Activated CD8-positive, alpha-beta memory T cell treated with anti-CD3 and anti-CD28 coated beads for 1 hour (primary cell): ENCODE data around the gene ALAS1.
"Not testable (repeated sequence)": the region's sequence is repeated elsewhere in the genome, so short reads cannot be mapped to it uniquely, and the experiment has no call there.

Experiments
- DNase-seq, 2 donors: peaks; one replicate each; pipeline ENCODE4 v3.0.0-alpha.2; 2020; ENCODE audit warnings: low read depth in 1 of 2; ENCODE audit errors: extremely low read depth in 1 of 2

The ALAS1 gene

DNA sequence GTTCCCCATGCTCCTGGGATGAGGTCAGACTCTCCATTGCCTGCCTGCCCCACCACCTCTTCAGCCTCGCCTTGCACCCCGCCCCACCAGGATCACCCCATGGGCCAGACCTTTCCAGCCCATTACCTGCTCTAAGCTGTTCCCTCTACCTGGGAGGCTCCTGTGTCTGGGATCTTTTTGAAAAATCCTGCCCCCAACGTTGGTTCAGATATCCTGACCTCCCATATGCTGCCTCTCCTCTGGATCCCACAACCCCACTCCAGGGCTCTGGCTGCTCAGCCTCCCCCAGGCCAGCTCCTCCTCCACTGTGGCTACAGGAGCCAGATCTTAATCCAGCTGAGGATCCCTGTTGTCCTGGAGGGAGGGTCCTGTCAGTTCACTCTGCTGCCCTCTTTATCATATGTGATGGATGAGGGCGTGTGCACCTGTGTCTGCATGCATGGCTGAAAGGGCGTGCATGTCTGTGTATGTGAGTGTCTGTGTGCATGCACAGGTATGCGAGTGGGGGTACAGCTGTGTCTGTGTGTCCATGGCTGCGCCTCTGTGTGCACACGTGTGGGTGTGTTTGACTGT lies 21.7 kb upstream of the ALAS1 start:
- DNase-seq: no peak

DNA sequence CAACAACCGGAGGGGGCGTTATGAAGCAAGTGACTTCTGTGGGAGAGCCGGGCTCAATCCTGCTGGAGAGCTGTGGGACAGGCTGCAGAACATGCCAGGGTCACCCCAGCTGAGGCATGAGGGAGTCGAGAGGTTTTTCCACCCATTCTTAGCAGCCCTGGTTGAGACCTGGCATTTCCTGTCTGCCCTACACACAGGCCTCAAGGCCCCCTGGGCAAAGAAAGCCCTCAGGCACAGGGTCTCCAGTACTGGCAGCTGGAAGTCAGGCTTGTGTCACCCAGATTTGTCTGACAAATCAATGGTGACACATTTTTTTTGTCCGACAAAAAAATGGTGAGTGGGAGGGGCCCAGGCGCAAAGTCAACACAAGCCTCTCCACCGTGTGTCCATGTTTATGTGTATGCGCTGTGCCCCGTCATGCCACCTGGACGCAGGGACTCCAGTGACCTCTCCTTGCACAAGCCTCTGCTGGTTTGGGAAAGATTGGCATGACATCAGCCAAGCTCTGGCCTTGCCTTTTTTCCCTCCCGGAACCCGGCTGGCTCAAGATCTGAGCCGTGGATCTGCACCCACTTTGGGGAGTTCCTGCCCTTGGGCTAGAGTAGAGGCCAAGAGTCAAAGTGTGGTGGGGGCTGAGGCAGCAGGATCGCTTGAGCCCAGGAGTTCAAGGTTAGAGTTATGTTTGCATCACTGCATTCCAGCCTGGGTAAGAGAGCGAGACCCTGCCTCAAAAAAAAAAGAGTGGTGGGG lies 20.8 kb upstream of the ALAS1 start:
- no peak for DNase-seq

DNA sequence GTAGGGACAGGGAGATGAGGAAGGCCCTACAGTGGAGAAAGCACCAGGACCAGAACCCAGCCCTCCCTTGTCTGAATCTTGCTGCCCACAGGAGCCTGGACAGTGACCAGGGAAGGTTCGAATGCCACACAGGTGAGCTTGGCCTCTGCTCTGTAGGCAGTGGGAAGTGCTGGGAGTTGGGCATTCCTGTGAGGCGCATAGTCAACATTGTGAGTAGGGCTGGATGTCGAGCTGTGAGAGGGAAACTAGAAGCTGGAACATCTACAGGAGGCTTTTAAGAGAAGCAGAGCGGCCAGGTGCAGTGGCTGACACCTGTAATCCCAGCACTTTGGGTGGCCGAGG lies 20.3 kb upstream of the ALAS1 start:
- DNase-seq: no peak

DNA sequence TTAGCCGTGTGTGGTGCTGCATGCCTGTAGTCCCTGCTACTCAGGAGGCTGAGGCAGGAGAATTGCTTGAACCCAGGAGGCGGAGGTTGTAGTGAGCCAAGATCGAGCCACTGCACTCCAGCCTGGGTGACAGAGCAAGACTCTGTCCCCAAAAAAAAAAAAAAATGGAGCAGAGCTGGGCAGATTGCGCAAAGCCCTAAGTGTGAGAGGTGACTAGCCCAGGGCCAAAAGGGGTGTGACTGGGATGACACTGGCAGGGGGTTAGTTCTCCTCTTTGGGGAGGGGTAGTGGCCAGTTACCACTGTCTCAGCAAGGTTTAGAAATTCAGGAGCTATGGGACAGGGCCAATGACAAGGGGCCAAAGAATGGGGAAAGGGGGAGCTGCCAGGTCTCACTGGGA lies 19.8 kb upstream of the ALAS1 start:
- not testable (repeated sequence) for DNase-seq

DNA sequence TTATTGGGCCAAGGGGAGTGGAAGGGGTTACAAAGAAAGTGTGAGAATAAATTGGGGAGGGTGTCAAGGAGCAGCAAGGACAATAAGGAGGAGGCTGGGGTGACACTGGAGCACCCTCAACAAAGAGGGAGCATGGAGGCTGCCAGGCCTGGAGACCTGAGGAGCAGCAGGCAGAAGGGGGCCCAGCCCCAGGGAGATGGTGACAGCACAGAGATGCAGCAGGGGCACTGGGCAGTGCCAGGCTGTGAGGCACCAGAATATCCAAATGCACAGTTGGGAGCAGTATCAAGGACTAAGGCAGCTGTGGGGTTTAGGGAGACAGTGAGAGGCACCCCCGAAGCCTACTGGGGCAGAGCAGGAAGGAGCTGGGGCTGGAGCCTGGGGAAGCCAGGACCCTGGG lies 19.4 kb upstream of the ALAS1 start:
- no peak for DNase-seq

DNA sequence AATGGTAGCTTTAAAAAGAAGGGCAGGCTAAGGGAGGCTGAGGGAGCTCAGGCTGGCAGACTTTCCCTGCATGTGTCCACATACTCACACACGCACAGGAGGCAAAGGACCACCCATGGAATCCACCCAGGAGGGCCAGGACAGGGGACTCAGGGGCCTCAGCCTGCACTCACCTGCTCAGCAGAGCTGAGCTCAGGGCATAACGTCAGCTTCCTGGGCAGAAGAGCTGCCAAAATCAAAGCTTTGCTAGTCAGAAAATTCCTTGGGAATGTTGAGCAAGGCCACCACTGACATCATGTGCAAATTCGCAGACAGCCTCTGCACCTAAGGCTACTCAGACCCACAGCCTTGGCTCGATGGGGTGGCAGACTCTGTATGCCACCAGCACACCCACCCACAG lies 16.4 kb upstream of the ALAS1 start:
- no peak for DNase-seq

DNA sequence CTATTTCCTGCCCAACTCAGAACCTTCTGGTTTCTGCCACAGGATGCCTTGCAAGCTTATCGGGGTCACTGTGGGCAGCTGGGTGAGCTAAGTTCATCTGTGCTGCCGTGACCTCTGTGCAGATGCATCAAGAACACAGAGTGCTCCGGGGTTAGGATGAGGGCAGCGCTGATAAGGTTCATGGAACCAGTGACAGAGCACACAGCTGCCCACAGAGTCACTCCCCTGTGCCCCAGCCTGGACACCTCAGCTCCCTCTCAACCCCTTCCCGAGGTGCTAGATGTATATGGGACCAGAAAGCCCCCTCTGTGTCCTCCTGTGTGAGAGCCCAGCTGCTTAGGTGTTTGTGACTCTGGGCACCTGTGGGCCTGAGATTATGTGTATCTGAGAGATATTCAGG lies 15.8 kb upstream of the ALAS1 start:
- no peak for DNase-seq

DNA sequence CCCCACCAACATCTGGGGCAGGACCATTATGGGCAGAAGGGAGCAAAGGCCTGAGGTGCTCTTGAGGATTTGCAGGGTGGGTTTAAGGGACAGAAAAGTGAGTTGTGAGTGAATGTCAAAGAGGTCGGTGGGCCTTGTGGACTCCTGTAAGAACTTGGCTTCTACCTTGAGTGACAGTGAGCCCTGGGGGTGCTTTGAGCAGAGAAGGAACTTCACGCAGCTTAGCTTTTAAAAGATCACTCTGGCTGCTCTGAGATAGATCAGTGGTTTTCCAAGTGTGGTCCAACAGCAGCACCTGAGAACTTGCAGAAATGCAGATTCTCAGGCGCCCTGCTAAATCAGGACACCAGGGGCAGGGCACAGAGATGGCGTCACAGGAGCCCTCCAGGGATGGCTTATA lies 15.3 kb upstream of the ALAS1 start:
- DNase-seq: no peak

DNA sequence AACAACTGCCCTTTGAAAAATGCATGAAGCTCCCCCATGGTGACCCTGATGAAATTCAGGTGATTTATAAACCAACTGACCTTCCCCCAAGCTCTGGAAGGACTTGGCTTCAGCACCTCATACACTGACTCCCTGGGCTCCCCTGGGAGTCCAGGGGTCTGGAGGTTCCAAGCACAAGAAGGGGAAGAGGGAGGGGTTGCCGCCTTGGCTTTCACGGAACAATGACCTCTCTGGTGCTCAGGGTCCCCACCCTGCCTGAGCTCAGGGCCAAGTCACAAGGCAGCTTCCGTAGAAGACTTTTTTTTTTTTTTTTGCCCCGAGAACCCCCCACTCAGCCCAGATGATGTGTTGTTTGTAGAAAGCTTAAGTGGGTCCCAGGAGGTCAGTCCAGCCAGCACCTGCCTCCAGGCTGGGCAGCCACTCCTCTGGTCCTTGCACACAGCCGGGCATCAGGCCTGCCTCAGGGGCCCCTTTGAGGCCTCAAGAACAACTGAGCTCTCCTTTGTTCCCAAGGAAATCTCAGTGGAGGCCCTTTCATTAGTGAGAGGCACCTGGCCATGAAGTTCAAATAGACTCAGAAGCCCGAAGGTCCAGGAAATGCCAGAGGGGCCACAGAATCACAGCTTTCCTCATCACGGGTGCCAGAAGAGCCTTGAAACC lies 14.0 kb upstream of the ALAS1 start:
- no peak for DNase-seq

DNA sequence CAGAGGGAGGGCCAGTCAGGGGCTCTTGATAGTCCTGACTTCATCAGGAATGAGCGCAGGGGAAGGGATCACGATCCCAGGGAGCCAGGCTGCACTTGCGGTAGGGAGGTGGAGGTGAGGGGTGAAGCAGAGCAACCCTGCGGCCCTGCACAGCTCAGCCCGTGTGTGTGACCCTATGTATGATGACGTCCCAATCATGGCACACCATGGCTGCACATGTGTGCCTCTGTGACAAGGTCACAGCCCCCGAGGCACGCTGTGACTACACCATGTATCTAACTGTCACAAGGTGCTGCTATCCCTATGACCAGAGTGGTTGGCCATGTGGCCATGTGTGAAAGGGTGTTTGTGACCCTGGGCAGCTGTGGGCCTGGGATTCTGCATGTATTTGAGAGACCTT lies 13.3 kb upstream of the ALAS1 start:
- no peak for DNase-seq

DNA sequence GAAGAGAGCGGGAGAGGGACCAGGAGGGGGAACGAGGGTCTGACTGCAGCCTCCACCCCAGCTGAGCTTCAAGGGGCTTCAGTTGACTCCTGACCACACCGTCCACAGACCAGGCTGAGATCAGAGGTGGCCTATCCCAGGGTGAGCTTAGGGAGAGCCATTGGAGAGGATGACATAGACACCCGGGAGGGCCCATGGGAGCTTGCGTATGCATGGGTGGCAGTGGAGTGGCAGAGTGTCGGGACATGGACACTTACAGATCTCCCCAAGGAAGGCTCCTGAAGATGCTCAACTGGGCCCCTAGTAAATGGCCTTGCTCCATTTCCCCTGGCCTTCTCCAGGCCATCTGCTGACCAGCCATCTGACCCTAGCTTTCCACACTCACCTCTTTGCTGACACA lies 12.6 kb upstream of the ALAS1 start:
- no peak for DNase-seq

DNA sequence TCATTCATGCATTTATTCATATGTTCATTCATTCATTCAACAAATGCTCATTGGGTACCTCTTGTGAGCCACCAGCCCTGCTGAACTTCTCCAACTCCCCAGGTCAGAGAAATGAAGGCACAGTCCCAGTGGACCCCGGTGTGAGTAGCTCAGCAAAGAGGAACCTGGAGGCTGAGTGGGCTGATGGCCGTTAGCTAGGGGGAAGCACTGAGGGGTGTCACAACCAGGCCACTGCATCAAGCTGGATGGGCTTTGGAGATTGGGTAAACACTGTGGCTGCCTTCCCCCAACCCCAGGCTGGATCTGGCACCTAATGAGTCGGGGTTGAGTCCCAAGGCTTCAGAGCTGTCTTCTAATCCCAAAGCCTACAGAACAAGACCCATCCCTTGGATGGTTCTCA lies 12.1 kb upstream of the ALAS1 start:
- DNase-seq: no peak

DNA sequence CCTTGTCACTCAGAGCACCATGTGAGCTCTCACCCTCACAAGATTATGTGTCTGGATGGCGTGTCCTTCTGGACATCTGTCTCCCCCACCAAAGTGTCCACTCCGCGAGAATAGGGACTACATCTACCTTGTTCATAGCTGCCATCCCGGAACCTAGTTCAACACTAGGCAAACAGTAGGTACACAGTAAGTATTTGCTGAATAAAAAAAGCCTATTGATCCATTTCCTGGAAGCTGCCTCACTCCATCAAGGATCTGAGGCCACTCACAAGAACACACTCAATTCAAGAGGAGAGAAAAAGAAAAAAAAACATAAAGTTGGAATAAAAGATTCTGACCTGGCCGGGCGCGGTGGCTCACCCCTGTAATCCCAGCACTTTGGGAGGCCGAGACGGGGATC lies 11.2 kb upstream of the ALAS1 start:
- DNase-seq: no peak

DNA sequence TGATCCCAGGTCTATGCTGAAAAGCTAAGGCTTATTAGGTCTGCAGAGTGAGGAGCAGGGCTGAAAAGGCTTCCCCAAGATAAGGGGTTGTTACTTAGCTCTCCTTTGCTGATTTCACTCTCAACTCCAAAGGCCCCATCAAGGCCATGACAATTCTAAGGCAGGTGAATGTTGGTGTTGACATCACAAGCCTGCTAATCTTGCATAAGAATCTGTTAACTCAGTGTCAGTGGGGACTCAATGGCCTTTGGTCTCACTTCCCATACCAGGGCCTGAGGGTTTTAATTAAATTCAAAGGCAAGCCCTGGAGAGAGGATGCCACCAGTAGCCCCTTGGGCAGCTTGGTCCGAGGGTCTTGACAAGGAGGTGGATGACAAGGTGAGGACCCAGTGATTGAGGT lies 9.4 kb upstream of the ALAS1 start:
- DNase-seq: no peak

DNA sequence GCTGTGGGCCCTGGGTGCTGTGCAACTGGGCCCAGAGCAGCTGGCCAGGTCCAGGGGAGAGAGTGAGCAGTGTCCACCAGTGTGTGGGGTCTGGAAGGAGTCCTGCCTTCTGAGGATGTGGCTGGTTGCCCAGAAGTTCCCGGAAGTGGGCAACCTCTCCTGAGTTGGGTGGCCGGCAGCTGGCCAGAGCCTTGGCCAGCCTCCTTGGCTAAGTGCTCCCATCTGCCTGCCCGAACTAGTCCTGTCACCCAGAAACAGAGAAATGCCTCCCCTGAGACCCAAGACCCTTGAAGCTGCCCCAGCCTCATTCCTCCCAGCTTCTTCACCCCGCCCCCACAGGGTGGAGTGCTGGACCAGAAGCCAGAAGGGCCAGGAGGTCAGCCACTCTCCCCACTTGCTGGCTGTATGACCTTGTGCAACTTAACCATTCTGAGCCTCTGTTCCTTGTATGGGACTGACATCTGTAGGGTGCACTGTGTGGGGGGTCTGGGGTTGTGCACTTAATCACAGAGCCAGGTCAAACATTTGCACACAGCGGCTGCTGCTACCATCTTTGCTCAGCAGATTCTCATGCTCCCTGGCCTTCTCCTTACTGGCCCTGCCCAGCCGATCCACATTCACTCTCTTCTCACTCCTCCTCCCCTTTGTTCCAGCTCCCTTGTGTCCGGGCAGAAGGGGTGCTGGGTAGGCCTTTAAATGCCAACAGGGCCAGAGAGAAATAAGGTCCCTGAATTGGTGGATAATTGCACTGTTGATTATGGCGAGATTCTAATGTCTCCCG lies 7.5 kb upstream of the ALAS1 start:
- DNase-seq: no peak

DNA sequence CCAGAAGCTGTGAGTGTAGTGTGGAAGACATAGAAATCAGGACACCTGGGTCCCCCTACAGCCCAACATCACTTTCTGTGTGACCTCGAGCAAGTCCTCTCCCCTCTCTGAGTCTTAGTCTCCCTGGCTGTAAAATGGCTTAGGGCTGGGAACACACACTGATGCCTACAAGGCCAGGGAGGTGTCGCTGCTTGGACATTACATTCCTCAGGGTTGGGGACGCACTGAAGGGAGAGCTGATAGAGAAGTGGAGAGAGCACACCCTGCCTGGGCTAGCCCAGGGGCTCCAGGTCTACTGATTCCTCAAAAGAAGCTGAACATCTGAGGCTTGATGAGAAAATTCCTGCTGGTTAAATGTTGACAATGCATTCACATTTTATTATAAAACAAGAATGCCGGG lies 6.3 kb upstream of the ALAS1 start:
- no peak for DNase-seq

DNA sequence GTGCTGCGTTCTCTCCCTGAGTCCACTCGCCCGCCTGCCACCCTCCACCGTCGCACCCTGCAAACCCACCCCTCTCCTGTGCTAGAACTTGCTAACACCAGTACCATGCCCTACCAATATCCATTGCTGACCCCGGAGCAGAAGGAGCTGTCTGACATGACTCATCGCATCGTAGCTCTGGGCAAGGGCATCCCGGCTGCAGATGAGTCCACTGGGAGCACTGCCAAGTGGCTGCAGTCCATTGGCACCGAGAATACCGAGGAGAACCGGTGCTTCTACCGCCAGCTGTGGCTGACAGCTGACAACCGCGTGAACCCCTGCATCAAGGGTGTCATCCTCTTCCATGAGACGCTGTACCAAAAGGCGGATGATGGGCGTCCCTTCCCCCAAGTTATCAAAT lies 4.9 kb upstream of the ALAS1 start:
- no peak for DNase-seq

DNA sequence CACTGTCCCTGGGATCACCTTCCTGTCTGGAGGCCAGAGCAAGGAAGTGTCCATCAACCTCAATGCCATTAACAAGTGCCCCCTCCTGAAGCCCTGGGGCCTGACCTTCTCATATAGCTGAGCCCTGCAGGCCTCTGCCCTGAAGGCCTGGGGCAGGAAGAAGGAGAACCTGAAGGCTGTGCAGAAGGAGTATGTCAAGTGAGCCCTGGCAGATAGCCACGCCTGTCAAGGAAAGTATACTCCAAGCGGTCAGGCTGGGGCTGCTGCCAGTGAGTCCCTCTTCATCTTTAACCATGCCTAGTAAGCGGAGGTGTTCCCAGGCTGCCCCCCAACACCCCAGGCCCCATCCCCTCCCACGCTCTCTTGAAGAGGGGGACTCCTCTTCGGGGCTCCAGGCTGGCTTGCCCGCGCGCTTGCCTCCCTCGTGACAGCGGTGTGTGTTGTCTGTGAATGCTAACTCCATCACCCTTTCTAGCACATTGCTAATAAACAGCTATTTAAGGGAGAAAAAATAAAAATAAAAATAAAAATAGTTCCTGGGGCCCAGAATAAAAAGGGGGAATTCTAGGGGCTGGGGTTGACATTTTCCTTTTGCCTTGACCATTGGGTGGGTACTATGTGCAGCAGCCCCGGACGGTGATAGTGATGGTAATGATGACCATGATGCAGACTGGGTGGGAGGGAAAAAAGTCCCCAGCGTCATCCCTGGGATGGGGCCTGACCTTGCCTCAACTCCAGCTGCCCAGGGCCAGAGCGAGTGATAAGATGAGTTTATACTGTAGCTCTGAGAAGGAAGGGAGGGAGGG lies 3.3 kb upstream of the ALAS1 start:
- no peak for DNase-seq

DNA sequence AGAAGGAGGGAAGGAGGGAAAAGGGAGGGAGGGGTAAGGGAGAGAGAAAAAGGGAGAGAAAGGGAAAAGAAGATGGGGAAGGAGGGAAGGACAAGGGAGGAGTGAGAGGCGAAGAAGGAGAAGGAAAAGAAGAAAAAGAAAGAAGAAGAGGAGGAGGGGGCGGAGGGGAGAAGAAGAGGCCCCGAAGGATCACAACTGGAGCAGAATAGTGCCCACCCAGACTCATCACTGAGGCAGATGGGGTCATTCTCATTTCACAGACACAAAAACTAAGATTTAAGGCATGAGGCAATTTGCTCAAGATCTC lies 2.7 kb upstream of the ALAS1 start:
- no peak for DNase-seq

DNA sequence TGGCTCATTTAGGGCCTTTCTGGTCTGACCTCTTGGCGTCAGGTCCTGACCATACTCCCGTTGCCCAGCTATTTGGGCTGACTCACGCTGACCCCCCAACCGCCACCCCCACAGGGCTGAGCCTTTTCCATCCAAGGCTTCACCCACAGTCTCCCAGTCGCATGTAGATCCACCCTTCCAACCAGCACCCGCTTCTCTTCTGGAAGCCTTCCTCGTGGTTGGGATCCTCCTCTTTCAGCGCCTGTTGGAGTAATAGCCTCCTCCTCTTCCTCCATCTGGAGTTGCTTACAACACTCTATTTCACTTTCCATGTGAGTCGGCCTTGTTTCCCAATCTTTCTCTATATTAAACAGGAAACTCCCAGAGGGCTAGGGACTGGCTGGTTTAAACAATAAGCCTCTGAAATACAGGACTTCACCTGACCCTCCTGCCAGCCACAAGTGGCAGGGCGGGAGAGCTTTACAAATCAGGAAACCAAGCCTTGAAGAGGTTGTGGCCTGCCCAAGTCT lies 2.1 kb upstream of the ALAS1 start:
- no peak for DNase-seq

DNA sequence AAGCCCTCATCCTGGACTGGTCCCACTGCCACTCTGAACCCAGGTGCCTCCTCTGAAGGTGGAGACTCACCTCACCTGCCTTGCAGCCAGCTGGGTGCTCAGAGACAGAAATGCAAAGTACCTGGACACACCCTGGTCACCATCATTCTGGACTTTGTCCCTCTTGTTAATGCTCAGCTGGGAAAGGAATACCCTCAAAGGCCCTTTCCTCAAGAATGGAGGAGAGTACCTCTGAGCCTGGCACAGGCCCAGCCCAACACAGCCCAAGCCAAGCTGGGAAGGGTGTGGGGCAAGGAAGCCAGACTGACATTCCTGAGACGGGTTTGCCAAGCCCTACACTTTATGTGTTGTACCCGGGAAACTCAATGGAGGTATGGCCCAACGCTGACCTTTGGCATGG lies 983 bp upstream of the ALAS1 start:
- DNase-seq: no peak
